GM04504 (cell line): ENCODE data around the gene PLD2.
A peak's percentile ranks its signal among the peaks of the same experiment; 100 is the strongest.
"Not testable (repeated sequence)": the region's sequence is repeated elsewhere in the genome, so short reads cannot be mapped to it uniquely, and the experiment has no call there.

Source experiments
- DNase-seq: peaks from one replicate; pipeline ENCODE4 v3.0.0-alpha.2; 2012; ENCODE audit warnings: low read depth

Gene PLD2

DNA sequence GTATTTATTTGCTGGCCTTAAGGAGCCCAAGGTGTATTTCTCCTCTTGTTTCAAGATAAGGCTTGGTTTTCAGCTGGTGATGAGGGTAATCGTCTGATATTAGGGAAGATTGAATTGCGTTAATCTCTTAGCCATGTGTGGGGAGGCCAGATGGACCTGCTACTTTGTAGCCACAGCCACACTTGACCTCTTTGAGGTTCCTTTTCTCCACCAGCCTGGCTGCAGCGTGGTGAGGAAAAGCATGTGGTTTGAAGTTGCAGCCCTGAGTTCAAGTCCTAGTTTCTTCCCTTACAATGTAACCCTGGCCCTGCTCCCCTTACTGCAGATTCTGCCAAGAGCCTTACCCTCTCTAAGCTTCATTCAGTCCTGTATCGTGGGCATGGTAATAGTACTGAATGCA is 29.3 kb downstream of the PLD2 start:
- no peak for DNase-seq

- DNase-seq, result no peak
Measured at GRCh38 chr17:4837471-4838308, 30.7 kb downstream of the PLD2 start.

DNA sequence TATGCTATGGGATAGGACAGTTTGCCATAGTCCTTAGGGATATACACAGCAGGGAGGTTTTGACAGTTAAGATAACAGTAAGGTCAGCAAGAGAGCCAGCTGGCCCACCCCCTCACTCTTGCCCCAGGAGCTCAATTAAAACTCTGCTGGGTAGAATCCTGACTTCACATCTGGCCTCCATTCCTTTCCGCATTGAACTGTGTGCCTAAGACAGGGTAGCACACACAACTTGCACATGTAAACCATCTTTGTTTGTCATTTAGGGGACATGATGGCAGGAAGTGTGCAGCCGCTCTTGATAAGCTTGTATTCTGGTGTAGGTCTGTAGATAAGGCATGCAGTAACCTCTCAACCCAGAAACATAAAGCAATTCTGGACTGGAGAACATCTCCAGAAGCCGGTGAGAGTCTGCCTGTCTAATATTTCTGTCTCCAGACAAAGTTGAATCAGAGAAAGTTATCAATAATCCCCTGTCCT is 31.4 kb downstream of the PLD2 start:
- no peak for DNase-seq

DNA sequence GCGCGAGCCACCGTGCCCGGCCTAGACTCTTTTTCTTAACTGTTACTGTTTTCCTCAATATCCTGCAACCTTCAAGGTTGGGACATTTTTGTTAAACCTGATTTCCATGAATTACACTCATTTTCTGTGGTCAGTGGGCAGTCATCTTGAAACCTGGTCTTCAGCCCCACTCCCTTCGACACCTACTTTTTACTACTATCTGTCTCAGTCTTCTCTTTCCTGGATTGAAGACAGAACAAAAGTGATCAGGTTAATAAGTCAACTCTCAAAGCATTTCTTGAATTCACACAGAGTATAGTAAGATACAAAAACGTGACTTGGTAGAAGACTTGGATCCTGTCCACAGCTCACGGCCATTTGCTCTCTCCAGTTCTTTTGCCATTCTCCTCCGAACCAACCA is 32.3 kb downstream of the PLD2 start:
- no peak for DNase-seq

DNA sequence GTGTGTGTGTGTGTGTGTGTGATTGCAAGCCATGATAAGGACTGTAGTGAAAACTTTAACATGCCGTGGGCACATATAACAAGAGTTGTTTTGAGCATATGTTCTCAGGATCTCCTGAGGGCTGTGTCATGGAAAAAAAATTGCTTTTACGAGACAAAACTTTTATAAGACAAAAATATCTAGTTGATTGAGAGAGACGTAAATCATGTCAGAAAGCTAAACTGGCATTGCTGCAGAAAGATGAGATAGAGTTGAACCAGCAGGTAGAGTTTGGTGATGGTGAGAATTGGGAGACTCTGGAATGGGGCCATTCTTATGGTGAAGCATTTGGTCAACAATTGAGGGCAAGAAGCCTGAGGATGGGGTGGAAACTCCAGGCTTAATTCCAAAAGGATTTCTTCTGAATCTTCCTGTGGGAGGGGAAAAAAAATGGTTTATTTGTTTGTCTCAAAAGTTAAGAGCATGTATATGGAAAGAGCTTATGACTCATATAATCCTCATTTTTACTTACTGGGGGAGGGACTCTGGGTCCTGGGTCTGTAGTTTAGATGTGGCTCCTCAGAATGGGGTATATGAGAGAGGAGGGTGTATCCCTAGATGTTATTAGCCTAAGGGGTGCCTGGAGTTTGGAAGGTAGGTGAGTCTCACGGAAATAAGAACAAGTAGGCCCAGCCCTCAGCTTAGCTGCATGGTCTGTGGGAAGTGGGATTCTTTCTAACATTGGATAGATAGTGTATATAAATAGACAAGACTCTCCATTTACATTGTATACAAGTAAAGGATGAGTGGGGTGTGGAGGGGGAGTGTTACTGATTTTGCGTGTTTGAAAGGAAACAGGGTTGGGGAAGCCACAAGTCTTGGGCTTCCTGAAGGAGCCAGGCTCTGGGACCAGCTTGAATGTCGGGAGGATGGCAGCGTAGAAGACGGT is 33.3 kb downstream of the PLD2 start:
- DNase-seq, result no peak

DNA sequence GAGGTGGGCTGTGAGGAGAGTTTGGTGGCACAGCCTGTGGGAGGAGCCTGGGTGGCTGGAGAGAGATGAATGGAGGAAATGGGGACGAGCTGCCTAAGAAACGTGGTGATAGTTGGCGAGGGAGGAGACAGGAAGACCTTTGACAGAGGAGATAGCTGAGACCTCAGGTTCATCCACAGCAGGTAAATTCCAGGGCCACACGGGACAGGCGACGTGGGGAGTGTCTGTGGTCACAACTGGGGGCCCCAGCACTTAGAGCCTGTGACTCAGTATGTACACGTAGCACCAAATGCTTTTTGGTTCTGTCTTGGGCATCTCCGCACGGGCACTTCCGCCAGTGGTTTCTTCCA is 33.9 kb downstream of the PLD2 start:
- DNase-seq, result no peak

- DNase-seq, result no peak
Measured at GRCh38 chr17:4842376-4842775, 35.4 kb downstream of the PLD2 start.

GRCh38 chr17:4843321-4844000 is 36.5 kb downstream of the PLD2 start:
- no peak for DNase-seq

GRCh38 chr17:4845118-4845517 is 38.2 kb downstream of the PLD2 start:
- DNase-seq, result no peak

DNA sequence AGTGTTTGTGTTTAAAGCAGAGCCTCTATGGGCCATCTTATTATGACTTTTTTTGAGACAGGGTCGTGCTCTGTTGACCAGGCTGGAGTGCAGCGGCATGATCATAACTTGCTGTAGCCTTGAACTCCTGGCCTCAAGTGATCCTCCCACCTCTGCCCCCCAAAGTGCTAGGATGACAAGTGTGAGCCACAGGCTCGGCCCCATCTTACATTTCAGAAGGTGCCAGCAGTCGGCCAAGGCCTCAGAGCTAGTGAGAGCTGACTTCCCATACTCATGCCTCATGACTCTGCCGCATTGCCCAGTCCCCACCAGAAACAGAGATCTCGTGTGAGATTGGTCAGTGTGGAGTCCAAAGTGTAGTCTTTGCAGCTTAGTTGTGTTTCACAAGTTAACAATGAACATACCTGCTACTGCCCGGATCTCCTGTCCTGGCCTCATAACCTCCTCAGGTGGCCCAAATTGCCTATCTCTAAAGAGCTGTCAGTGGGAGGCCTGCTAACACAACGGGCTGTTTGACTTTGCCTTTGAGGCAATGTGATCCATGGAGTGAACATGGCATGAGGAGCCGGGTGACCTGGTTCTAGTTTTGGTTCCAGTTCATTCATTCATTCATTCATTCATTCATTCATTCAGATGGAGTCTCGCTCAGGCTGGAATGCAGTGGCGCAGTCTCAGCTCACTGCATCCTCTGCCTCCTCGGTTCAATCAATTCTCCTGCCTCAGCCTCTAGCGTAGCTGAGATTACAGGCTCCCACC is 39.9 kb downstream of the PLD2 start:
- no peak for DNase-seq

DNA sequence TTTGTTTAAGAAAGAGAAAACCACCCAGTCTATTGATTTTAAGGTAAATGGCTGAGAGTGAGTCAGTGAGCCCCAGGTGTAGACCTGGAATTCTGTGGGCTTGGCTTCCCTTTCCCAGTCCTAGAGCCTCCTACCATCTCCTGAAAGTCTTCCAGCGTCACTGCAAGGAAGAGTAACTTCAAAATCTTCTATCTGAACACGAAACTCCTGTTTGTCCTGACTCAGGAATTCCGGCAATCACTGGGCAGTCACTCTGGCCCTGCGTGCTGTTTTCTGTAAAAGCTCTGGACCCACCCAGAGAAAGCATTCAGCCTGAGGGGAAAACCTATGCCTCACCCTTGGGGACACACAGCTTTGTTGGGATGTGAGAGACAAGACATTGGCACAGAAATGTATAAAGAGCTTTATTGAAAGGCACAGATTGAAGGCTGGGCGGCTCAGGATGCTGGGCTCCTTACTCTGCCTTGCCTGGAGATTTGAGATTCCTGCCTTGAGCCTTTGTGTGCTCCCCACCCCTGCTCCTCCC is 42.1 kb downstream of the PLD2 start:
- no peak for DNase-seq

GRCh38 chr17:4850246-4850645 is 43.3 kb downstream of the PLD2 start:
- no peak for DNase-seq

DNA sequence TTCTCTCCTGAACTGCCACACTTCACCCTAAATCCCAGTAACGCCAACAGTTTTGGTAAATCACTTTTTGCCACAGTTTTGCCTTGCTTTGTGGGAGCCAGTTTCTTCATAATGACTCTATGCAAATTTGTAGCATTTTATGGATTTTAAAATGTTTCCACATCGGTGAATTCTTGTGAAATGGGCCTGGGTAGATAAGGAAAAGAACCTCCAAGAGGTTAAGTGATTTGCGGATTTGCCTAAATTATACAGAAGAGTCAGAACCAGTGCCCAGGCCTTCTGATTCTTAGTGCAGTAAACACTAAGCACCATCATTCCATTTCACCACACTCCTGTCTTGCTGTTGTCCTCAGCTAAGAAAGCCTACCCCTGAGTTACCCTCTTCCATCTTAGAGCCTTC is 44.1 kb downstream of the PLD2 start:
- DNase-seq, result no peak

- peak; percentile 29 for DNase-seq
Measured at GRCh38 chr17:4852567-4853207, 45.7 kb downstream of the PLD2 start.

- DNase-seq, result no peak
Measured at GRCh38 chr17:4853208-4853671, 46.3 kb downstream of the PLD2 start.

DNA sequence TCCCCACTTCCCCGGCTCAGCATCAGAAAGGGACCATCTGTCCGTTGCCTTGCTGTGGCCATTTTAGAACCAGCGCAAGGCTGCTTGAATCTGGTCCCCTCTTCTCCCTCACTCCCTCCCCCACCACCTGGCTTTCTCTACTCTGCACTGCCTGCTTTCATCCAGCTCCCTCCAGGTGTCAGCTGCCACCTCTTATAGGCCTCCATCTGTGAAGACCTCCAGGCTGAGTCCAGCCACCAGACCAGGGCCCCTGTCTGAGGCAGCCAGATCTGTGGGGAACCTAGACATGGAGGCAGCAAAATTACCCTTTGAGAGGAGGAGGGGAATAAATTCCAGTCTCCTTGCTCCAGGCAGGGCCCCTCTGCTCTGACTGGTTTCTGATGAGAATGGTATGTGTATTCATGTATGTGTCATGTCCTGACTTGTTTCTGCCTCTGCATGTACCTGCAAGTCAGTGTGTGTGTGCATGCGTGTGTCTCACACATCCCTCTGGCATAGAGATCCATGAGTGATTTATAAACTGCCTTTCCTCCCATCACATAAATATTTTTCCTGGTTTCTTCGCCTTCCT is 47.2 kb downstream of the PLD2 start:
- DNase-seq, result no peak

DNA sequence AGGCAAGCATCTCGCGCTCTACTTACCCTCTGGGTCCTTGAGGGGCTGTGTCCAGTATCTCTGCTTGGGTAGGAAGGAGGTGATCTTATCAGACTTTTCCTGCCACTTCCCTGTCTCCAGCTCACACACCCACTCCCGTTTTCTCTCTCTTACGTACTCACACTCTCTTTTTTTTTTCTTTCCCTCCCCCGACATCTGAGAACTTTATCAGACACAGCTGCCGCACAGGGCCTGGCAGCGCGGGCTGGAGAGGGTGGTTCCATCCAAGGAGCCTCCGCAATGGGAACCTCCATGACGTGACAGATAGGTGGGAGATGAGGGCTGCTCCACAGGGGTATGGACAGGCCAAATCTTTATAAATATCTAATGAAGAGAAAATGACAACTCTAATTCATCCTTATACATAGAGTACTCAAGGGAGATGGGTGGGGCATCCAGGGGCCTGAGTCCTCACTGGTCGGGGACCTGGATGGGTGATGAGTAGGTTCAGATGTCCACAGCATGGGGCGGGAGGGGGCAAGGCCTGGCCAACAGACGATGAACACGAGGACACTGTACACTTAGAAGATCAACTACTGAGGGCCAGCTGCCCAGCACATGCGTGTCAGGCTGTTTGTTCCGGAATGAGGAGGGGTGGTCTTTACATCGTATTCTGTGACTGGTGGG is 49.5 kb downstream of the PLD2 start:
- no peak for DNase-seq

DNA sequence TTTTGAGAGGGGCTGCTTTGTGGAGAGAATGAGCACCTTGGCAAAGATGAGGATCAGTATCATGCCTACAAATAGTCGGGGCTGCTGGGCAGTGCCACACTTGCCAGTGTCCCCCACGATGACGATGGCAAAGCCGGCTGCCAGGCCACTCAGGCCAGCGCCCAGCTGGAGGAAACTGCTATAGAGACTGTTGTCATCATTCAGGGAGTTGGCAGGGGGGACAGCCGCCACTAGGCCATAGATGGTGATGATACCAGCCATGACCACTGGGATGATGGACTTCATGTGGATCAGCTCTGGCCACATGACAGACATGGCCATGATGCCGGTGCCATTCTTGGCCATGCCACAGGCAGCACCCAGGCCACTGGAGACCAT is 50.0 kb downstream of the PLD2 start:
- no peak for DNase-seq

DNA sequence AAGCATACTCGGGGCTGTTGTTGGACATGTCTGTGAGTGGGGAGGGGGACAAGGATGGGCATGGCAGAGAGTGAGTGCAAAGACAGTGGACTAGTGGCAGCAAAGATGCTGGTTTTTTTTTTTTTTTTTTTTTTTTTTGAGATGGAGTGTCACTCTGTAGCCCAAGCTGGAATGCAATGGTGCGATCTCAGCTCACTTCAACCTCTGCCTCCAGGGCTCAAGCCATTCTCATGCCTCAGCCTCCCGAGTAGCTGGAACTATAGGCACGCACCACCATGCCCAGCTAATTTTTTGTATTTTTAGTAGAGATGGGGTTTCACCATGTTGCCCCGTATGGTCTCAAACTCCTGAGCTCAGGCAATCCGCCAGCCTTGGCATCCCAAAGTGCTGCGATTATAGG is 50.4 kb downstream of the PLD2 start:
- not testable (repeated sequence) for DNase-seq
